Renal pelvis (tissue), 4 donors: Measurements from ENCODE around the gene EPHB1. TPM values are rescaled to one million over a fixed set of nuclear protein-coding genes. Genes with fewer than 3 reads are reported as not detected.

Source experiments
- DNase-seq: peaks from one replicate; pipeline ENCODE4 v3.0.0-alpha.2; 2013
- polyA plus RNA-seq, 3 donors: library from polyadenylated mRNA; unstranded; fragments of 120-200 nt; gene quantifications; one replicate each; pipeline ENCODE4 v1.2.1, GENCODE V29; 2013; ENCODE audit not compliant: insufficient read length in 3 of 3

Gene EPHB1
- polyA plus RNA-seq, 3 donors = 5.2 to 6.0 (median 5.9) TPM

- peak; percentile 69 for DNase-seq
Observed at GRCh38 chr3:135125171-135125801, 330.2 kb downstream of the EPHB1 start.

- no peak for DNase-seq
Observed at GRCh38 chr3:135127946-135128470, 332.9 kb downstream of the EPHB1 start.

GRCh38 chr3:135128818-135129217 is 333.8 kb downstream of the EPHB1 start:
- no peak for DNase-seq

DNA sequence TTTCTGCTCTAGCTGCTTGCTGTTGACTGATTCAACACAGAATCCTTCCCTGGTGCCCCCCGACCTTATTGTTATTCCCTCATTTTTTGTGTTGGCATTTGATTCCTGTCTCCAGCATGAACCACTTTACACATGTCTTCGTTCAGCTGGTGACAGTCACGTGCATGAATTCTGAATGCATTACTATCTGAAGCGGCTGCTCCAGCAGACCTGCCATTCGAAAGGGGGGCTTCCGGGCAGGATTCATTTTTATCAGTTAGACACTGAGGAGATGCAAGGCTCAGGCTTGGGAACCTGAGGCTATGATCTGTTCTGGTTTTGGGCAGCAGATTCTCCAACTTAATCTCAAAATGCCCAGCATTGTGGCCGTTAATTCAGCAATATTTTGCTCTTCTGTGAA is 336.2 kb downstream of the EPHB1 start:
- no peak for DNase-seq

DNA sequence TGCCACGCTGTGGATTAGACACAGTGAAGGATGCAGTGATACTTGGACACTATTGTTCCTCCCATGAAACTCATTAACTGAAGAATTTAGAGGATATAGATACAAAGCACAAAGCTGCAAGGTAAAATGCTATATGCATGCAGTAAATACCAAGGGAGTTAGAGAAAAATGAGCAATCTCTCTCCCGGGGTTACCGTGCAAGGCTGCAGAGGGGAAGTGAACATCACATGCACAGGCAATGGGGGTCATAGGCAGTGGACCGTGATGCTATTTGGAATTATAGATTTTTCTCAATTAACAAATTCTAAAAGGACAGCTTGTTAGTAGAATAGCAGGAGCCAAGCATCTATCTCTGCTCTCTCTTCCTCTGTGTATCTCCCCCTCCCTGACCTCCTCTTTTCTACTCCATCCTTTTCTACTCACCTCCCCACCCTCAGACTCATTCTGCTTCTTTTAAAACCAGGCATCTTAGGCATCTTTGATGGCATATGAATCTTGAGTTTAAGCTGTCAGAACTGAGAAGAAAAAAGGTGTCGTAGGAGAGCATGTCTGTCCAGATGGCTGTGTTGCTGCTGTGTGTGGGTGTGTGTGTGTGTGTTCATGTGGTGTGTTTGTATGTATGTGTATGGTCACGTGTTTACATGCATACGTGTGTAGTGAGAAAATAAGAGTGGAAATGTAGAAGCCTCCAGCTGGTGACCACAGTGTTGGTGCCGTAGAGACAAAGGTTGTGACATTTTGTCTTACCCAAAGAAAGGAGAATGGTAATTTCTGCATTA is 339.0 kb downstream of the EPHB1 start:
- DNase-seq = no peak

DNA sequence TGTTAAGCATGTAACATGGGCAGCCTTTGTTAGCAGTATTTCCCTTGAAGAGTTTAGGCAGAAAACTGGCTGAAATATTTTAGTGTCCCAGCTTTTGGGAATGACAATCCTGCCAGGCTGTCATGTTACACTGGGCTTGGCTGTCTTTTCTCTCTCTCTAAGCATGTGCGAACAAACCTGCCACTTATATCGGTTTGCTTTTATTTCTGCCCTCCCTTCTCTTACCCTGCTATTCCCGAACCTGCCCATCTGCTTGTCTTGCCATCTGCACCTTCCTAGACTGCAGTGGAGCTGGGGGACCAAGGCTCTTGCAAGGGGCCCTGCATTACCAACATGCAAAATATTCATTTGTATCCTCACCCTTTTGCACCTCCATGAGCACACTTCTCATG is 339.6 kb downstream of the EPHB1 start:
- DNase-seq = no peak

DNA sequence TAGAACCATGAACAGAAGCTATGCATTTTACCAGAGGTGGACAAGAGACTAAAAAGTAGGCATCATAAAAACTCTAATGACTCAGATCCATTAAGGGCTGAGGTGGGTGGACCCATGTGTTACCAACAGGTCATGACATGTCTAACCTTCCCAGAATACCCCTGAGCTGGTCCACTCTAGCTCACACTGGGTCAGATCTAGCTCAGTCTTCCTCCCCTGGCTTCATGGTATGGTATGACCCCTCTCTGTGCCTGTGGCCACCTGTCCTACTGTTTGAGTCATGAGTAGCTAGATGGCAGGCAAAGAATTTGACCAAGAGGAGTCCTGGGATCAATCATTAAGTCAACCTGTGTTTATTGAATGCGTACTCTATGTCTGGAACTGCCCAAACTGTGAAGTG is 340.4 kb downstream of the EPHB1 start:
- no peak for DNase-seq

GRCh38 chr3:135136361-135137100 is 341.5 kb downstream of the EPHB1 start:
- DNase-seq = no peak

DNA sequence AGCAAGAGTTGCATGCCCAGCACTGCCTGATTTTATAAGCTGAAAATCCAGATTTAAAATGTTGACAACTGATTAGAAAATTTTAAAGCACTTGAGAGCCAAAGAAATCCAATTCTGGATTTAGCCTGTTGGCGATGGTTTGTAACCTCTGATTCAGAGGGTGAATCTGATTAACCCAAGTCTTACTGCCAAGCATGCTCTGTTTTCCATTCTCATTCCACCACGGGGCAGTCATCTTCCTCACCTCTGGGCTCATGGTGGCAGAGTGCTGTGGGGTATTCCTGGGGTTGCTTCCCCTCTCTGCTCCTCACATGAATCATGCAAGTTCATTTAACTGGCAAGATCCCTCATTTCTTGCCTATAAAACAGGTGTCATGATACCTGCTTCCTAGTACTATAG is 342.2 kb downstream of the EPHB1 start:
- DNase-seq = no peak

- no peak for DNase-seq
Observed at GRCh38 chr3:135138776-135139175, 343.7 kb downstream of the EPHB1 start.

DNA sequence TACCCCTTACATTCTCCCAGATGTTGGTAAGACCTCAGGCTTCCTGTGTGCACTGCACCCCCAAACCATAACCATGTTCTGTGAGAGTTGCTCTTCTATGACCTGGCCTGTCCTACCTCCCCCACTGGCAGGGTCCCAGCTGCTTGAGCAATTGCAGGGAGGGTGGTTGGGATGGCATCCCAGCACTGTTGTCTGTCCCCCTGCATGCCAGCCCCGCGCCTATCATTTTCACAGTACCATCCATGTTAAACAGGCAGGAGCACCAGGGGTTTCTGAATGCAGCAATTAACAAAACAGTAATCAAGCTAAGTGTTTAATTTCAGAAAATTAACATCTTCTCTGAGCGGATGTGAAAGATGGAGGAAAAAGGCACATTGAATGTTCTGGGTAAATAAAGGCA is 345.5 kb downstream of the EPHB1 start:
- no peak for DNase-seq

DNA sequence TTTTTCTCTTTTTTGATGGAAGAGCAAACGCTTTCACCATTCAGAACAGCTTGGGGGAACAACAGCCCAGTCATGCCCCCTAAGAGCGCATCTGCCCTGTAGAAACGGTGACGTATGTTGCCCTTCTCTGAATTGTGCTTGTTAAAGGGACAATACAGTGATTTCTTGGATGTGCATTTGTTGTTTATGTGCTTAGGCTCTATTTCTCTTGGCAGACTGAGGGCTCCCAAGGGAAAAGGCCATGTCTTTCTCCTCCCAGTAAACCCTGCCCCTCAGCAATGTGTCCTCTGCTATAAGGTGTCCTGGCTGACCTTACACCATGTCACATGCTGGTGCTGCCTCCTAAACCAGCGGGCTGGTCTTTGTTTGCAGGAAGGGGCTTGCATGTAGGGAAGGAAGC is 346.1 kb downstream of the EPHB1 start:
- no peak for DNase-seq

GRCh38 chr3:135141672-135142071 is 346.6 kb downstream of the EPHB1 start:
- DNase-seq = no peak

- no peak for DNase-seq
Observed at GRCh38 chr3:135142530-135142929, 347.5 kb downstream of the EPHB1 start.

DNA sequence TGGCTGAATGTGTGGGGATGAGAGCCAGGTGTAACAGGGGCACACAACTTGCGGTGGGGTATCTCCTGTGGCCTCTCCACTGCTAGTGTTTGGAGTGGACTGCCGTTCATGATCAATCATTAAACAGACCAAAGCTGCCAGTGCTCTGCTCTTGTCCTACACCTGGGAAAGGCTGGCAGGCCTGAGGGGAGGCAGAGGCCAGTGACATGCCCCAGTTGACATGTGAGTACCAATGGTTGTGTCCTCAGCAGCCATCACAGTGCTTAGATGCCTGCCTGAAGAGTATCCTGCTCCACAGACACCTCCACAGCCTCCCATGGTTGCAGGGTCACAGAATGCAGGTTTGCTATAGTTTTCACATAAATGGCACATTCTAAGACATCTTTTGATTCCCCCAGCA is 348.4 kb downstream of the EPHB1 start:
- no peak for DNase-seq

DNA sequence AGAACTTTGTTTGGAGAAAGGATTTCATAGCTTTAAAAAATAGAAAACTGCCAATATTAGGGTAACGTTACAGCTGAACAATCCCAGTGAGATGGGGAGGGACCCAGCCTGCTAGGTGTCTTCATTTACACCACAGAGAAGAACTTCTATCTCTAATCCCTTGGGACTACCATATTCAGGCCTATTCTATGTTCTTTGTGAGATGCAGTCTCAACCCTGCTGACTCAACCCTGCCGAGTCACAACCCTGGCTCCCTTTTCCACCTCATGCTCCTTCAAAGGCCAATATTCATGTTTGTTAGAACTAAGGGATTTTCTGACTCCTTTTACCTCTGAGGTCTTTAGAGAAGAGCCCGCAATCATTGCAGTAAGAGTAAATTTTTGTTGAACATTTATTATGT is 350.5 kb downstream of the EPHB1 start:
- no peak for DNase-seq

DNA sequence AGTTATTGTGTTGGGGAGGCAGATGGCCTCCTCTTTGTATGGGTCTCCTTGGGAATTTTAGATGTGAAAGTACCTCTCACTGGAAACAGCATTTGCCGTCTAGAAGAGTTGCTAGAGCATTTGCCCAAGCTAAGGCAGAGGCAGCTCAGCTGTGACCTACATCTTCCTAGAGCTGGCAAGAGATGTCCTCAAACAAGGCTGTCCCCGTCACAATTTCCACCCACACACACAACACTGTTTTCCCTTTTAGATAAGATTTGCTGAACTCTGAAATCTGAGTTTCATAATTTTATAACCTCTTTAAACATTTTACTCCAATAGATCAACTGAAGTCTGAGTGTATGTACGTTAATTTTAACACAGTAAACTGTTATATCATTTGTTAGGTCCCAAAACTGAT is 352.6 kb downstream of the EPHB1 start:
- no peak for DNase-seq

- no peak for DNase-seq
Observed at GRCh38 chr3:135148398-135149020, 353.4 kb downstream of the EPHB1 start.

DNA sequence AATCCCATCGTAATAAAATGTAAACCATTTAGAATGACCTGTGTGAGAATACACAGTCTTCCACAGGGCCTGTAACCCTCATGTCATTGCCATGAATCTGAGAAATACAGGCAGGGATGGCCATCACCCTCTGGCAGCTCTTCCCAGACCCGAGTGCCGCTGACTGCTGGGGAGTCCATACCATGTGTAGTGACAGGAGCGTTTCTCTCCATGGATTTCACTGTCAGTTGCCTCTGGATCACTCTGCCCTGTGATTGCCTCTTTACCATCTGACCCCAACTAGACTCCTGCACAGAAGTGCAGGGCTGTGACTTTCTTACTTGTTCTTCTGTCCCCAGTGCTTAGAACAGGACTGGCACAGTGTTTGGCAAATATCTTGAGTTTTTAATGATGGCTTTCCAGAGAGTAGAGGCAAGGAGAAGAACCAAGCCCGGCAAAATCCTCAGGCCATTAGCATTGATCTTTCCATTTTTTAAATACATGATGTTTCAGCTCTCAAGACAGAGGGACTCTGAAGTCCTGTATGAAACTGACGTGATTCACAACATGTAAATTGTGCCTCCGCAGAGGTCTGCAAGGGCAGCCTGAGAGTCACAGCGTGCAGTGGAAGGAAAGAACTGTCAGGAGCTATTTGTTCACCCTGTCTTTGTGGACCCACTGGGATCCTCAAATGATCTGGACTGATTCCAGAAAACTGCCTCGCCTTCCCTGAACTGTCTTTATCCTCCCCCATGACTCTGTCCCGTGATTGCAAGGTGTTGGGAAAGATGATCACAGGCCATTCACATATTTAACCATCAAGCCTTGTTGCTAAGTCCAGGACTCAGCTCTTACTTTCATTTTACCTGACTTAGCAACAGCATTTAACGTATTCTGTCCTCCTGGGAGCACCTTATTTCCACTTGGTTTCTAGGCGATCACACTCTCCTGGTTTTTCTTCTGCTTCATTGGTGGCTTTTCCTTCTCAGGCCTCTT is 354.9 kb downstream of the EPHB1 start:
- no peak for DNase-seq

DNA sequence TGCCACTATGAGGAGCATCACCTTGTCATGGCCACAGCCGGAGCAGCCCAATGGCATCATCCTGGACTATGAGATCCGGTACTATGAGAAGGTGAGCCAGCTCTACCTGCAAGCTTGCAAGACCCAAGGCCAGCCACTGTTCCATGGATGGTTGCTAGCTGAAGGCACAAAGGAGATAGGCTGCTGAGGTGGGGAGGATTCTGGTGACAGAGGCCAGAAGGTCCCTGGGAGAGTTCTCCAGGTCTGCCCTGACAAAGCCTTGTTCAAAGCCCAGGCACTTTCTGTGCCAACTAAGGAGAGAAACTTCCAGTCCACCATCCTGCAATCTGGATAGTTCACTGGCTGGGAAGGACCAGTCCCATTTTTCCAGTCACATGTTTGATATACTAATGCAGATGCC is 359.1 kb downstream of the EPHB1 start:
- no peak for DNase-seq

DNA sequence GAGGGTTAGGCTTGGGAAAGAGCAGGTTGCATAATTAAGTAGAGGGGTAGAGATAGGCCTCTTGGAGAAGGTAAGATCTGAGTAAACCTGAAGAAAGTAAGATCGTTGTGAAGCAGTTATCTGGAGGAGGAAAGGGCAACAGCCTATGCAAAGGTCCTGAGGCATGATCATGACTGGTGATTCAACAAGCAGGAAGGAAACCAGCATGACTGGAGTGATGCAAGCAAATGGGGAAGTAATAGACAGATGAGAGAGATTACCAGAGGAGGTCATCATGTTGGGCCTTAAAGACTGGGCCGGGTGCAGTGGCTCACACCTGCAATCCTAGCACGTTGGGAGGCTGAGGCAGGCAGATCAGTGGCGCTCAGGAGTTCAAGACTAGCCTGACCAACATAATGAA is 360.2 kb downstream of the EPHB1 start:
- DNase-seq = no peak
